Psoas muscle (tissue), 8 donors: ENCODE measurements around the gene PTPRCAP. TPM values are rescaled to one million over a fixed set of nuclear protein-coding genes. Genes with fewer than 3 reads are reported as not detected.

Experiments used
- ATAC-seq, 4 donors: fragments of 200-7000 bp; cut with Tn5 transposase; one replicate each; pipeline ENCODE4 v1.9.1; 2020; ENCODE audit warnings: moderate library complexity in 3 of 4, mild to moderate bottlenecking in 2 of 4
- DNase-seq, 2 donors: peaks; one replicate each; pipeline ENCODE4 v3.0.0-alpha.2; 2020
- H3K27ac ChIP-seq: fragments of 200-600 bp; one replicate; pipeline ENCODE4 v1.8.0; 2022
- H3K27me3 ChIP-seq, 3 donors: fragments of 200-600 bp in 1 of 3; one replicate each; pipeline versions ENCODE4 v1.6.1 to v1.8.0; 2013 to 2022; ENCODE audit warnings: low read length in 2 of 3, mild to moderate bottlenecking in 2 of 3, moderate library complexity in 1 of 3; ENCODE audit not compliant: insufficient read depth in 3 of 3
- H3K36me3 ChIP-seq, 2 donors: fragments of 200-600 bp in 1 of 2; one replicate each; pipeline versions ENCODE4 v1.6.1 to v1.8.0; 2013 to 2022; ENCODE audit warnings: low read depth in 1 of 2, mild to moderate bottlenecking in 1 of 2, moderate library complexity in 1 of 2; ENCODE audit not compliant: insufficient read depth in 1 of 2
- H3K4me1 ChIP-seq: fragments of 200-600 bp; one replicate; pipeline ENCODE4 v1.8.0; 2022
- H3K4me3 ChIP-seq: fragments of 200-600 bp; one replicate; pipeline ENCODE4 v1.8.0; 2022; ENCODE audit warnings: mild to moderate bottlenecking
- H3K9me3 ChIP-seq: fragments of 200-600 bp; one replicate; pipeline ENCODE4 v1.8.0; 2022
- CTCF ChIP-seq: fragments of 200-600 bp; IDR thresholded peaks from one replicate; pipeline ENCODE4 v1.8.0; 2022; ENCODE audit warnings: antibody characterized with exemption
- WGBS, 3 donors: extraction: QIAGEN DNeasy Blood & Tissue Kit; methylation state at CpG; one replicate each; pipeline versions ENCODE4 v1.1.6 to v1.1.7; 2013; 5-methylcytosine and 5-hydroxymethylcytosine counted together
- intact Hi-C, 2 donors: fragments of 100-400 bp; cut with DNase I; formaldehyde crosslinking; loops; one replicate each; pipeline versions ENCODE4 v1.11.0 to v1.14.2; 2022
- polyA plus RNA-seq, 3 donors: library from polyadenylated mRNA; stranded (reverse); fragments of 200-250 nt; gene quantifications; one replicate each; pipeline ENCODE4 v1.2.3, GENCODE V29; 2013
- total RNA-seq, 4 donors: library from RNA; stranded (reverse); fragmentation: NEBNext Ultra II Directional in 2 of 4; extraction: Animal tissue kit (Norgen Biotek cat#: 25700) in 2 of 4; gene quantifications; one replicate each; pipeline versions ENCODE4 v1.2.1 to v1.2.4, GENCODE V29; 2021 to 2023
- donor health status: healthy with polysubstance abuse.
- donor health status: DM: no; HTN: no; CAD: no; lungs with moderate emphysema.
- donor health status: Bipolar disorder and iron deficiency.
- donor health status: healthy.
- donor health status: DM: yes; HTN: yes; CAD: no.
- donor health status: DM: no; HTN: no; CAD: no.
- donor health status: DM: no; HTN: no; CAD: no.
- donor health status: DM: yes; HTN: yes; CAD: no.

PTPRCAP gene
- total and polyA plus RNA-seq, 7 donors = 0.25 to 1.4 (median 1.0) TPM

- Histone ChIP-seq H3K9me3 (no peaks in the 10 kb centered on the region), H3K36me3 (no peaks in the 10 kb centered on the region), H3K4me1 (peaks cover 3% of the 10 kb centered on the region), H3K27ac (no peak overlapping the region), H3K27me3 (no peaks in the 10 kb centered on the region), H3K4me3 (no peak overlapping the region)
- TF ChIP-seq CTCF = no peak
- 90 to 92% (median 90%) methylated on average over 15 to 21 of the region's 21 CpGs for WGBS, 3 donors
- ATAC-seq (no peak), DNase-seq (no peak)
- intact Hi-C loops = no loop called here
Observed at GRCh38 chr11:67453816-67454732, 16.6 kb upstream of the PTPRCAP start.

GRCh38 chr11:67452141-67452952 lies 14.9 kb upstream of the PTPRCAP start, which contains the start of gene GPR152:
TSS of gene GPR152 (minus strand) at chr11:67452729. CDS start at chr11:67452724, 5 bp downstream.
- Histone ChIP-seq H3K36me3 (no peaks in the 10 kb centered on the region), H3K4me3 (peak within 1 kb of the TSS; percentile 58), H3K9me3 (no peaks in the 10 kb centered on the region), H3K4me1 (peaks cover 3% of the 10 kb centered on the region), H3K27me3 (no peaks in the 10 kb centered on the region), H3K27ac (peak within 1 kb of the TSS; percentile 51)
- intact Hi-C loops = no loop called here
- ATAC-seq = peak; percentile 73 to 81 (median 76)
- peak; percentile 61 to 76 for DNase-seq
- peak; percentile 38 for TF ChIP-seq CTCF
- WGBS, 3 donors = 28 to 31% (median 30%) methylated on average over 31 to 33 of the region's 33 CpGs

- no peak for DNase-seq
- intact Hi-C loops = no loop called here
- WGBS, 3 donors = 88 to 92% (median 88%) methylated on average over 14 of the region's 14 CpGs
- H3K9me3 ChIP-seq = no peaks in the 10 kb centered on the region
- H3K27me3 ChIP-seq = no peaks in the 10 kb centered on the region
- H3K36me3 ChIP-seq = no peaks in the 10 kb centered on the region
- H3K27ac ChIP-seq = no peak overlapping the region
- ATAC-seq = peak in 1 of 4 donors; percentile 6
- H3K4me1 ChIP-seq = peaks cover 3% of the 10 kb centered on the region
- no peak overlapping the region for H3K4me3 ChIP-seq
- no peak for TF ChIP-seq CTCF
Observed at GRCh38 chr11:67451658-67451976, 14.1 kb upstream of the PTPRCAP start.

- Histone ChIP-seq H3K9me3 (no peaks in the 10 kb centered on the region), H3K27me3 (no peaks in the 10 kb centered on the region), H3K36me3 (no peaks in the 10 kb centered on the region), H3K4me1 (peaks cover 3% of the 10 kb centered on the region), H3K27ac (no peak overlapping the region), H3K4me3 (no peak overlapping the region)
- TF ChIP-seq CTCF = no peak
- intact Hi-C loops = no loop called here
- 87 to 90% (median 88%) methylated on average over 22 to 25 of the region's 25 CpGs for WGBS, 3 donors
- ATAC-seq (no peak), DNase-seq (no peak)
Observed at GRCh38 chr11:67450796-67451657, 13.5 kb upstream of the PTPRCAP start.
